ENCODE data around the gene PMS1. TPM values are rescaled to one million over a fixed set of nuclear protein-coding genes. Genes with fewer than 3 reads are reported as not detected.

Gene PMS1
- total RNA-seq, 1 donor from 2014 or later = 20.1 TPM

DNA sequence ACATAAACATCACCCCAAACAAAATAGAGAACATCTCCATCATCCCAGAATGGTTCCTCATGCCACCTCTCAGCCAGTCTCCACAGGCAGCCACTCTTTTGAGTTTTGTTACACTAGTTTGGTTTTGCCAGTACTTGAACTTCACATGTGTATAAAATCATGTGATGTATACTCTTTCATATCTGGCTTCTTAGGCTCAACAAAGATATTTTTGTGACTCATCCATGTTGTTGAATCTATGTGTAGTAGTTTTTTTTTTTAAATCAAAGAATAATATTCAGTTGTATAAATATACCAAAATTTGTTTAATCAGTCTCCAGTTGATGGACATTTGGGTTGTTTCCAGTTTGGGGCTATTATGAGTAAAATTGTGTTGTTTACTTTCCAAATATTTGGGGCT is 75.9 kb downstream of the PMS1 start:
- H3K27me3 ChIP-seq = no peaks in the 10 kb centered on the region
- no peaks in the 10 kb centered on the region for H3K9me3 ChIP-seq
- no peaks in the 10 kb centered on the region for H3K4me1 ChIP-seq
- H3K27ac ChIP-seq = no peak overlapping the region
- intact Hi-C loops (cut with DNase I) = no loop called here
- peaks cover 0 to 9% of the 10 kb centered on the region in 2 donors for H3K36me3 ChIP-seq
- no peak for DNase-seq (ENCODE audit: extremely low spot score in 2 of 2)
- no peak overlapping the region for H3K4me3 ChIP-seq
- TF ChIP-seq, protein P1, sequence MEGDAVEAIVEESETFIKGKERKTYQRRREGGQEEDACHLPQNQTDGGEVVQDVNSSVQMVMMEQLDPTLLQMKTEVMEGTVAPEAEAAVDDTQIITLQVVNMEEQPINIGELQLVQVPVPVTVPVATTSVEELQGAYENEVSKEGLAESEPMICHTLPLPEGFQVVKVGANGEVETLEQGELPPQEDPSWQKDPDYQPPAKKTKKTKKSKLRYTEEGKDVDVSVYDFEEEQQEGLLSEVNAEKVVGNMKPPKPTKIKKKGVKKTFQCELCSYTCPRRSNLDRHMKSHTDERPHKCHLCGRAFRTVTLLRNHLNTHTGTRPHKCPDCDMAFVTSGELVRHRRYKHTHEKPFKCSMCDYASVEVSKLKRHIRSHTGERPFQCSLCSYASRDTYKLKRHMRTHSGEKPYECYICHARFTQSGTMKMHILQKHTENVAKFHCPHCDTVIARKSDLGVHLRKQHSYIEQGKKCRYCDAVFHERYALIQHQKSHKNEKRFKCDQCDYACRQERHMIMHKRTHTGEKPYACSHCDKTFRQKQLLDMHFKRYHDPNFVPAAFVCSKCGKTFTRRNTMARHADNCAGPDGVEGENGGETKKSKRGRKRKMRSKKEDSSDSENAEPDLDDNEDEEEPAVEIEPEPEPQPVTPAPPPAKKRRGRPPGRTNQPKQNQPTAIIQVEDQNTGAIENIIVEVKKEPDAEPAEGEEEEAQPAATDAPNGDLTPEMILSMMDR (IDR thresholded peaks at IDR 0.05) = no peak
- no peak for TF ChIP-seq POLR2A (IDR thresholded peaks at IDR 0.05)
- TF ChIP-seq POLR2AphosphoS5 (IDR thresholded peaks at IDR 0.05; ENCODE audit: insufficient read depth in 1 of 2, low read depth in 1 of 2) = no peak

DNA sequence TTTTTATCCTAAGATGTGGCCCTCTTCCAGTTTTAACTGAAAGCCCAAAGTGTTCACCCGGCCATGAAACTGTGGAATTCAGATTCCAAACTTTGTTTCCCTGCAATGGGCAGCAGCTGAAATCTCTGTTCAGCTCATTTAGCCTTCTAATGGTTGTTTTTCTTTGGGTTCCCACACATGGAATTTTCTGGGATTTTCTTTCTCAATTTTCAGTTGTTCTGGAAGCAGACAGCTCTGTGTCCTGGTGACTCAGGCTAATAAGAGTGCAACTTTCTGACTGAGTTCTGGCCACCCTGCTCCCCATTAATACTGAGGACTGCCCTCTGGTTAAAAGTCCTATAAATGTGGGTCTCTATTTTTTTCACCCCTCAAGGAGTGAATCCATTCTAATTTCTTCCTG is 78.5 kb downstream of the PMS1 start:
- Histone ChIP-seq H3K27me3 (no peaks in the 10 kb centered on the region), H3K36me3 (peaks cover 0 to 9% of the 10 kb centered on the region in 2 donors), H3K27ac (no peak overlapping the region), H3K4me1 (no peaks in the 10 kb centered on the region), H3K9me3 (no peaks in the 10 kb centered on the region), H3K4me3 (no peak overlapping the region)
- no peak for DNase-seq (ENCODE audit: extremely low spot score in 2 of 2)
- no peak for TF ChIP-seq POLR2A (IDR thresholded peaks at IDR 0.05)
- TF ChIP-seq POLR2AphosphoS5 (IDR thresholded peaks at IDR 0.05; ENCODE audit: insufficient read depth in 1 of 2, low read depth in 1 of 2) = no peak
- TF ChIP-seq, protein P1 (IDR thresholded peaks at IDR 0.05) = no peak
- intact Hi-C loops (cut with DNase I) = no loop called here

DNA sequence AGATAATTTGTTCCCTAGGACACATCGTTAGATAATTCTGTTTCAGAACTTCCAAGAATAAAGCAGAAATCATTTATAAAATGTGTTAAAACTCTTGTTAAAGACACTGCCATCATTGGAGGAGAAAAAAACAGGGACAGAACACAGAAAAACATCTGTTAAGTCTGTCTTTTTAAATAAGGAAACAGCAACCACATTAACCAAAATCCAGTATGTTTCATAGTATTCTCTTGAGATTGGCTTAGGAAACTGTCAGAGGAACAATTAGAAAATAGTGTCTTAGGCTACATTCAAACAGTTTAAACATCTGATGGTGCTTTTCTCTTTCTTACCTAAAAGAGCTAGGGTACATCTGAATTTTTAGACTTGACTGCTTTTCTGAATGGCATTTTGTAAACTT is 81.6 kb downstream of the PMS1 start:
- Histone ChIP-seq H3K27ac (no peak overlapping the region), H3K9me3 (no peaks in the 10 kb centered on the region), H3K4me3 (no peak overlapping the region), H3K36me3 (peaks cover 0 to 9% of the 10 kb centered on the region in 2 donors), H3K27me3 (no peaks in the 10 kb centered on the region), H3K4me1 (no peaks in the 10 kb centered on the region)
- intact Hi-C loops (cut with DNase I) = no loop called here
- TF ChIP-seq, protein P1 (IDR thresholded peaks at IDR 0.05) = no peak
- no peak for TF ChIP-seq POLR2A (IDR thresholded peaks at IDR 0.05)
- TF ChIP-seq POLR2AphosphoS5 (IDR thresholded peaks at IDR 0.05; ENCODE audit: insufficient read depth in 1 of 2, low read depth in 1 of 2) = no peak
- no peak for DNase-seq (ENCODE audit: extremely low spot score in 2 of 2)

DNA sequence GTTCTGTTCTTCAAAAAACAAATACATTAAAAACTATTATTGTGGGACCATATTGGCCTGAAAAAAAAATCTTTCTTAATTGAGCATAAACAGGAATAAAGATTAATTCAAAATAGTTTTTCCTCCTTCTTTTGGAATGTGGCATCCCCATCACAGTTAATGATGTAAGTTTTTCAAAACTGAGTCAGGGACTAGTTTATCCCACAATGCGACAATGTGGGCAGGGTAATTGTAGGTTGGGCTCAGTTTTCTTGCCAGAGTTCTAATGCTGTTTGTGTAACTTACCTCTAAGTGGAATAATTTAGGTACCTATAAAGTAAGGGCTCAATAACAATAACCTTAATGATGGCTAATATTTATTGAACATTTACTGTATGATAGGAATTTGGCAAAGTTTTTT is 82.0 kb downstream of the PMS1 start:
- Histone ChIP-seq H3K27ac (no peak overlapping the region), H3K9me3 (no peaks in the 10 kb centered on the region), H3K4me1 (no peaks in the 10 kb centered on the region), H3K27me3 (no peaks in the 10 kb centered on the region), H3K36me3 (peaks cover 0 to 9% of the 10 kb centered on the region in 2 donors), H3K4me3 (no peak overlapping the region)
- intact Hi-C loops (cut with DNase I) = no loop called here
- no peak for TF ChIP-seq POLR2A (IDR thresholded peaks at IDR 0.05)
- TF ChIP-seq POLR2AphosphoS5 (IDR thresholded peaks at IDR 0.05; ENCODE audit: insufficient read depth in 1 of 2, low read depth in 1 of 2) = no peak
- TF ChIP-seq, protein P1 (IDR thresholded peaks at IDR 0.05) = no peak
- DNase-seq (ENCODE audit: extremely low spot score in 2 of 2) = no peak

DNA sequence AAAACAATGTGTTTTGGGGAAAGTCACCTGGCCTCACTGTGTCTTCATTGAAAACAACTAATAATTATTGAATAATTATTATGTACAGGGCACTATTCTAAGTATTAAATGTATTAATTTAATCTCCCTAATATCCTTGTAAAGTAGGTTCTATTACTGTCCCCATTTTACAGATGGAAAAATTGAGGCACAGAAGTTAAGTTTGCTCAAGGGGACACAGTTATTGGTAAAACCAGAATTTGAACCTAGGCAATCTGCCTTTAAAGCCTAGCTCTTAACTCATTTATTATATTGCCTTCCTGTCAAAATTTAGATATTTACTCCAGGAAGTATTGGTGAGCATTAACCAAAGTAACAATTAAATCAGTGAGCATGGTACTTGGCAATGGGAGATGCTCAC is 84.6 kb downstream of the PMS1 start:
- TF ChIP-seq POLR2AphosphoS5 (IDR thresholded peaks at IDR 0.05; ENCODE audit: insufficient read depth in 1 of 2, low read depth in 1 of 2) = no peak
- TF ChIP-seq, protein P1 (IDR thresholded peaks at IDR 0.05) = no peak
- no peak for TF ChIP-seq POLR2A (IDR thresholded peaks at IDR 0.05)
- Histone ChIP-seq H3K27ac (no peak overlapping the region), H3K36me3 (peaks cover 0 to 10% of the 10 kb centered on the region in 2 donors), H3K4me3 (no peak overlapping the region), H3K9me3 (no peaks in the 10 kb centered on the region), H3K27me3 (no peaks in the 10 kb centered on the region), H3K4me1 (no peaks in the 10 kb centered on the region)
- intact Hi-C loops (cut with DNase I) = no loop called here
- no peak for DNase-seq (ENCODE audit: extremely low spot score in 2 of 2)
